GM19328 (cell line): Measurements from ENCODE around the gene ZNF764.
"Not testable (repeated sequence)": the region's sequence is repeated elsewhere in the genome, so short reads cannot be mapped to it uniquely, and the experiment has no call there.

Experiments used
- ATAC-seq: cut with Tn5 transposase; IDR thresholded peaks from one replicate; pipeline ENCODE4 v1.9.1; 2021; ENCODE audit warnings: mild to moderate bottlenecking, moderate library complexity; ENCODE audit not compliant: unreplicated experiment

The ZNF764 gene

GRCh38 chr16:30551781-30552180 is 6.4 kb downstream of the ZNF764 start:
- no peak for ATAC-seq

DNA sequence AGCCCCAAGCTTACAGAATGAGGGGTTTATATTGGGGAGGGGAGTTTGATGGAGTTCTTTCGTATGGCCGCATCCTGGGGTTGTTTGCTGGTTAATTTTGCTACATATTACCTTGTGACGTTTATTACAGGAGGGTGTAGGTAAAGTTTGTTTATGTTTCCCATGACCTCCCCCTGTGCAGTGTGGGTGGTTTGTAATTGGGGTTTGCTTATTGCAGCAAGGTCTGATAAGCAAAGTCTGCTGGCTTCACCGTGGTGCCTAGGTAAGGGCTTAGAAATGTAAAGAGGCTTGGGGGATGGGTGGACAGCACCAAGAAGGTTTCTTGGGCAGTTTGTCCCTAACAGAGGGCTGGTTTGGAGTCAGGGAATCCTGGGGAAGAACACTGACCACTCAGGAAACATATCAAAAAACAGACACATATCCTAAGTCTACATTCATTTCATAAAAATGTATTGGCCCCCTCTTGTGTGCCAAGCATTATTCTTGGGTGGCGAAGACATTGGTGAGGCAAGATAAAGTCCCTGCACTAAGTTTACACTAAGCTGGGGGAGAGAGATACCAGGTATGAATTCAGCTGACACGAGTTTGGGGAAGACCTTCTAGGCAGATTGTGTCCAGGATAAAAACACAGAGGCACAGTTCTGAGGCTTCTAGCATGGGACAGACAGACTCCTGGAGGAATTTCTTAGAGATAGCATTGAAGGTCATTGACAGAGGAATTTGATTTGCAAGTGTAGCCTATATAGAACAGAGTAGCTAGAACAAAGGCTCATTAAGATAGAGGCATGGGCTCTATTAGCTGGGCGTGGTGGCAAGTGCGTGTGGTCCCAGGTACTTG is 9.5 kb downstream of the ZNF764 start:
- no peak for ATAC-seq

- no peak for ATAC-seq
Measured at GRCh38 chr16:30546115-30546514, 12.1 kb downstream of the ZNF764 start.

- ATAC-seq = no peak
Measured at GRCh38 chr16:30543067-30543466, 15.1 kb downstream of the ZNF764 start.

GRCh38 chr16:30541502-30542329 is 16.5 kb downstream of the ZNF764 start:
- ATAC-seq = no peak

DNA sequence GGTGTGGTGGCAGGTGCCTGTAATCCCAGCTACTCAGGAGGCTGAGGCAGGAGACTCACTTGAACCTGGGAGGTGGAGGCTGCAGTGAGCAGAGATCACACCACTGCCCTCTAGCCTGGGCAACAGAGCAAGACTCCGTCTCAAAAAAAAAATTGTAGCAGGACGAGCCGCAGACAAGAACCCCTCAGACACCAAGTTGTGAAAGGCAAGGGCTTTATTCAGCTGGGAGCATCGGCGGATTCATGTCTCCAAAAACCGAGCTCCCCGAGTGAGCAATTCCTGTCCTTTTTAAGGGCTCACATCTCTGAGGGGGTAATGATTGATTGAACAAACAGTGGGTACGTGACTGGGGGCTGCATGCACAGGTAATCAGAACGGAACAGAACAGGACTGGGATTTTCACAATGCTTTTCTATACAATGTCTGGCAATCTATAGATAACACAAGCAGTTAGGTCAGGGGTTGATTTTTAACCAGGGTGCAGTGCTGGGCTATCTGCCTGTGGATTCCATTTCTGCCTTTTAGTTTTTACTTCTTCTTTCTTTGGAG is 17.2 kb downstream of the ZNF764 start:
- ATAC-seq = not testable (repeated sequence)

- ATAC-seq = not testable (repeated sequence)
Measured at GRCh38 chr16:30539986-30540526, 18.1 kb downstream of the ZNF764 start.

DNA sequence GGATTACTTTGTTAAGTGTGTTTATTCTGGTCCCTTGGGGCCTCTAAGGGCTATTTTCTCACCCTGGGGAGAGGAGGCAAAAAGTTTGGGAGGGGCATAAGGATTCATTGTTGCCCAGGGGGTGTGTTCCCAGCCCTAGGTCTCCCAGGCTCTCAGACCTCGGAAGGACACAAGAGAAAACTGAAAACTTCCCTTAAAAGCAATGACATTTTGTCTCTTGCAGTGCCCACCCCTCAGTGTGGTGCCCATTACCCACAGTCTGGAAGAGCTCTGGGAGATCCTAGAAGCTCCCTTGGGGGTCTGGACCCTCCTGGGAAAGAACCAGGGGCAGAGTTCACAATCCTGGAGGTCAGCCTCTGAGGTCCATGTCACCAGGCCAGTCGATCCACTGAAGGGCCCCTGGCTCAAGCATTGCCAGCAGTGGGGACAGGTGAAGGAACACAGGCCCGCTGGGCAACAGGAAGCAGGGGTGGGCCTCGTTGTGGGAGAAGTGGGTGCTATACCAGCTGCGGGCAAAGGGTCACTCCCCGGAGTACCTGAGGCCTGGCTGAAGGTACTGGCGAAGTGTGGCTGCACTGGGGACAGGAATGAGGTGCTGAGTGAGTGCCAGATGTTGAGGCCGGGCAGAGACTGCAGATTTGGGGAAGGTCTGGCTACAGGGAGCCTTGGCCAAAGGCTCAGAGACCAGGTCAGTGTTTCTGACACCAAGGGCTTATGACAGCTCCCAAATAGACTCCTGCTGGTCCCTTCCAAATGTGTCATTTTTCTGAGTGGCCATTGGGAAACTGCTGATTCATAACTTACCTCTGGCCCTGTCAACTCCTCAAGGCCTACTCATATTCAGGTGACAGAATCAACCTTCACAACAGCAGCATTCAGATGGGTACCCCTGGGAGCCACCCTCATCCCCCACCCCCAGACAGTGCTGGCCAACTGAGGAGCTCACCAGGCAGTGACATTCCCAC is 18.9 kb downstream of the ZNF764 start:
- no peak for ATAC-seq

DNA sequence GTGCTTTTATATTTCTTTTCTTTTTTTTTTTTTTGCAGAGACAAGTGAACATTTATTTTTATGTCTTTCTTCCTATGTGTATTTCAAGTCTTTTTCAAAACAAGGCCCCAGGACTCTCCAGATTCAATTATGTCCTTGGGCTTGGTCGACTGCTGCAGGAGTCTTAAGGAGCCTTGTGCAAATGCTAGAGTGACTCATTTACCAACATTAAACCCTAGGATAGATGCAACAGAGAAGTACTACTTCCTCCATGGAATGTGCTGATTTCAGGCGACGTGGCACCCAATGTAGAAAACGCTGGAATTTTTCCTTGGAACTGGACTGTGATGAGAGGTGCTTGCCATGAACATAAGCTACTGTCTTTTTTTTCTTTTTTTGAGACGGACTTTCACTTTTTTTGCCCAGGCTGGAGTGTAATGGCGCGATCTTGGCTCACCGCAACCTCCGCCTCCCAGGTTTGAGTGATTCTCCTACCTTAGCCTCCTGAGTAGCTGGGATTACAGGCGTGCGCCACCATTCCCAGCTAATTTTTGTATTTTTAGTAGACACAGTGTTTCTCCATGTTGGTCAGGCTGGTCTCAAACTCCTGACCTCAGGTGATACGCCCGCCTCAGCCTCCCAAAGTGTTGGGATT is 21.7 kb downstream of the ZNF764 start:
- not testable (repeated sequence) for ATAC-seq

GRCh38 chr16:30535777-30536190 is 22.4 kb downstream of the ZNF764 start:
- ATAC-seq = no peak

DNA sequence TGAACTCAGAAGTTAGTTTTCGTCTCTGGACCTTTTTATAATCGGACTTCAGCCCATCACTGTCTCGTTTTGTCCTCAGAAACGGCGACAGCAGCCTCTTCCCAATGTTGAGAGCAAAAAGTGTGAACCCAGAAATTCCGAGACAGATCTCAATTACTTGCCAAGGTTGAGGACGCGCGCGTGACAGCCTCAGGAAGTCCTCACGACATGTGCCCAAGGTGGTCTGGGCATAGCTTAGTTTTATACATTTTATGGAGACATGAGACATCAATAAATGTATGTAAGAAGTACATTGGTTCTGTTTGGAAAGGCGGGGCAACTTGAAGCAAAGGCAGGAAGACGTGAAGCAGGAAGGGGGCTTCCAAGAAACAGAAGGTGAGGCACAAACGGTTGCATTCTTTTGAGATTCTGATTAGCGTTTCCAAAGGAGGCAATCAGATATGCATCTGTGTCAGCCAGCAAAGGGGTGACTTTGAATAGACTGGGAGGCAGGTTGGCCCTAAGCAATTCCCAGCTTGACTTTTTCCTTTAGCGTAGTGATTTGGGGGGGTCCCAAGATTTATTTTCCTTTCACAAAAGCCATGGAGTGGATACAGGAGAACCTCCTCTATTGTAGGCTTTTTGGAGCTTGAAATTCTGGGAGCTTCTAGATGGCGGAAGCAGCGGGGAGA is 22.9 kb downstream of the ZNF764 start:
- no peak for ATAC-seq

DNA sequence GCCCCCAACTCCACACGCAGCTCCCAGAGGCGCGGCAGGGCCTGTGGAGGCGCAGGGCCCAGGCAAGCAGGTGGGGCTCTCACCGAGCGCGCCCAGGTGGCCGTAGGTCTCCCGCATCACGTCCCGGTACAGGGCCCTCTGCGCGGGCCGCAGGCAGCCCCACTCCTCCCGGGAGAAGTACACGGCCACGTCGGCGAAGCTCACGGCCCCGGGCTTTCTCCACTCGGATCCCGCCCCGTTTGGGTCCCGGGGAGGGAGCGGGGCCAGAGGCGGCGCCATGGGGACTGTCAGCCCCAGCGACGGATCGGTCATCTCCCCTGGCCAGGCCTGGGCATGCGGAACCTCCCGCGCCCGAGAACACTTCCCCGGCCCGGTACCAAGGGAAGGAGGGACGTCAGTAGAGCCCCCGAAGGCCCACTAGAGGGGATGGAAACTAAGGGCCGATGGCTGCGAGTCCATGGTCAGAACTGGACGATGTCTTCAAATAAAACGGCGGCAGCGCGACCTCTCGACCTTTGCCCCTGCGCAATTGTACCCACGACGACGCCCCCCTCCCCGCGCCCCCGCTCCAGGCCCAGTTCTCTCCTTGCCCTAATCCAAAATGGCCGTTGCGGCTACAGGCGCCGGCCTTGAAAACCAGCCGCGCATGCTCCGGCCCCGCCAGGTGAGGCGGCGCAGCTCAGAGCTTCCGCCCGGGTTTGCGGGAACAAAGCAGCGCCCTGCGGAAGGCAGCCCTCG is 23.6 kb downstream of the ZNF764 start, which contains the start of gene ZNF747:
Gene ZNF747, minus strand, starts transcription at position 491 of the 738 bp plus-strand sequence. Its CDS starts 179 bp downstream, at position 312.
- ATAC-seq = peak; percentile 64

DNA sequence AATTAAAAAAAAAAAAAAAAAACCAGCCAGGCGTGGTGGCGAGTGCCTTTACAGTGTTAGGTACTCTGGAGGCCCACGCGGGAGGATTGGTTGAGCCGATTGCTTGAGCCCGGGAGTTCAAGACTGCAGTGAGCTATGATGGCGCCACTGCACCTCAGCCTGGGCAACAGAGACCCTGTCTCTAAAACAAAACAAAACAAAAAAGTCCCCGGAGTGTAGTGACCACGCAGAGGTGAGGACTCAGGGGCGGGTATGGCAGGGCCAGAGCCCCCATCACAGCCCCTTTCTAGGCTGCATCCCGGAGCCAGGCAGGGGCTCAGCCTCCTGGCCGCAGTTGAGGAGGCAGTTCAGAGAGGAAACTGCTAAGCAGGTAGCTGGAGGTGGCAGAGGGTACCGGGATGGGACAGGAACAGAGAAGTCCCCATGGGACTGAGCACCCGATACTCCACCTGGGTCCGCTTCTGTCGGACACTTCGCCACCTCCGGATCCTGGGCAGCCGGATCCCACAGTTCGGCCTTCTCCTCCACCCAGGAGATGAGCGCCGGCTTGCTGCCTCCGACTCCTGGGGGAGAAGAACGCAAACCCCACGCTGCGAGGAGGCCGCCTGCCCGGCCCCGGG is 24.3 kb downstream of the ZNF764 start:
- ATAC-seq = peak; percentile 12

DNA sequence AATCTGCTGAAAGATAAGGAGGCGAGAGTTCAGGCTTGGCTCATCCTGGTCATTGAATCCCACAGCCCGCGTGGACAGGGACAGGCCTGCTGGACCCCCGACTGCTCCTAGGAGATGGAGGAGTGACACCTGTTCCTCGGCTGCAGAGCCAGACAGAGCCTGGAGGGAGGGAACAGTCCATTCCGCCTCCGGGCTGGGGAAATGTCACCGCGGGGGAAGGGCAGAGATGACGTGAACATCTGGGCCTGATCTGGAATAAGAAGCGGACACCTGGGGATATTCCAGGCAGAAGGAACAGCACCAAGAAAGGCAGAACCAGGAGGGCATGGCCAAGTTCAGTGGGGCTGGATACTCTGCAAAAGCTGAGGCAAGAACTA is 25.0 kb downstream of the ZNF764 start:
- no peak for ATAC-seq

DNA sequence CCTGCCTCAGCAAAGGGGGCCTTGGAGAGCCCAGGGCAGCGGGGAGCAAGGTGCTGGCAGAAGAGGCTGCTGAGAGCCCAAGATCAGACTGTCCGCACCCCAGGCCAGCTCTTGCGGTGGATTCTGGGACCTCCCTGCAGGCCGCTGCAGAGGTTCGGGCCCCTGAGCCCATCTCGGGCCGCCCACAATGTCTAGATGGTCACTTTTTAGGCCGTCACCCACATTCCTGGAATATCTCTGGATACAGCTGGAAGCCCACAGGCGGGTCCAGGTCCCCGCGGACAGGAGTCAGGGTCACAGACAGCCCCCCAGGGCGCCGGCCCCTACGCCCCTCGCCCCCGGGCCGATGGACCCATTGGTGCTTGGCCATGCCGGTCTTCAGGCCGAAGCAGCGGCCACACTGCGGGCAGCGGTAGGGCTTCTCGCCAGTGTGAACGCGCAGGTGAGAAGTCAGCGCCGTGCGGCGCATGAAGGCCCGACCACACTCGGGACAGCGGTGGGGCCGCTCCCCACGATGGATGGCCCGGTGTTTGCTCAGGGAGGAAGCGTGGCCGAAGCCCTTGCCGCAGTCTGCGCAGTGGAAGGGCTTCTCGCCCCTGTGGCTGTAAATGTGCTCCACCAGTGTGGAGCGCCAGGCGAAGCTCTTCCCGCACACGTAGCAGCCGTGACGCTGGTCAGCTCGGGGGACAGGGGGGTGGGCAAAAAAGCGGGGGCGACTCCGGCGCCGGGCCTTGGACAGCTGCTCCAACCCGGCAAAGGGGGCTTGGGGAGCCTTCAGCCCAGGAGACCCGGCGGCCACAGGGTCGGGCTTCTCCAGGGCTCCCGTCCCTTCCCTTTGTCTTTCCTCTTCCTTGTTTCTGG is 25.7 kb downstream of the ZNF764 start:
- ATAC-seq = no peak

DNA sequence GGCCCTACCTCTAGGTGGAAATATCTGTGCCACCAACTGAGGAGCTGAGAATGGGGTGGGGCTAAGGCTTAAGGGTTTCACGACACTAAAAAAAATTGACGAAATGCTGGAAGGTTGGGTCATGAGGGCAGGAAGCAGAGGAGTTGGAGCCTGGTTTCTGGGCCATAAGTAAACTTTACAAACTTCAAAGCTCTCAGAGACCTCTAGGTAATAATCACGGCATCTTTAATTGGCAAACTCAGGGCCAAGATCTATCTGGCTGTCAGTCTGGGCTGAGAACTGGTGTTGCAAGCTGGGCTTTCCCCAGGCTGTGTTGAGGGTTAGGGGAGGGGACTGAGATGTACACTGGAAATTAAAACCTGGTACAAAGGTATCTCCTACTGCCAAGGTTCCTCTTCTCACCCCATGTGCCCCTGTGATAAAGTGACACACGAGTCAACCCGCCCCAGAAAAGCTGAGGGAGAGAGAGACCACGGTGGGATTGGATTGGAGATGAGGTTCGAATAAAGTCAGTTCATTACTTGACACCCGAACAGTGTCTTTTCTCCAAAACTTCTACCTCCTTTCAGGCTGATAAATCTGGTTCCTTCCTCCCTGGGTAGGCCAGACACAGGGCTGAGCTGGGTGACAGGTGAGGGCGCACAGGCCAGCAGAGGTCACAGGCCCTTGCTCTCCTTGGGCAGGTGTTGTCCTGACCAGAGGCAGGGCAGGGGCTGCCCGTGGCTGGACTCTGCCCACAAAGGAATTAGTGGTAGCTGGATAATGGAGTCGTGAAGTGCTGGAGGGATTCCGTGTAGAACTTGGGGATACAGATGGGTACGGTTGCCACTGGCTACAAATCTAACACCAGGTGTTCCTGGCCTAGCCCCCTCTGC is 27.8 kb downstream of the ZNF764 start:
- no peak for ATAC-seq
